ENCODE results near the gene BCL6.

GRCh38 chr3:187725653-187726370 lies 19.5 kb downstream of the BCL6 start:
- TF ChIP-seq CTCF (IDR thresholded peaks at IDR 0.05): no peak
- no peak for TF ChIP-seq POLR2A (IDR thresholded peaks at IDR 0.05)
- TF ChIP-seq POLR2AphosphoS5 (IDR thresholded peaks at IDR 0.05): no peak
- TF ChIP-seq EP300 (IDR thresholded peaks at IDR 0.05): no peak
